Measurements from ENCODE around the gene CGB2. TPM values are rescaled to one million over a fixed set of nuclear protein-coding genes. Genes with fewer than 3 reads are reported as not detected.
"Not testable (repeated sequence)": the region's sequence is repeated elsewhere in the genome, so short reads cannot be mapped to it uniquely, and the experiment has no call there.

The CGB2 gene
- total and polyA plus RNA-seq, 4 donors = 1.1 TPM; not detected in 3

GRCh38 chr19:49022116-49022515 is 9.6 kb upstream of the CGB2 start:
- no peak for ATAC-seq (ENCODE audit: low FRiP score)

DNA sequence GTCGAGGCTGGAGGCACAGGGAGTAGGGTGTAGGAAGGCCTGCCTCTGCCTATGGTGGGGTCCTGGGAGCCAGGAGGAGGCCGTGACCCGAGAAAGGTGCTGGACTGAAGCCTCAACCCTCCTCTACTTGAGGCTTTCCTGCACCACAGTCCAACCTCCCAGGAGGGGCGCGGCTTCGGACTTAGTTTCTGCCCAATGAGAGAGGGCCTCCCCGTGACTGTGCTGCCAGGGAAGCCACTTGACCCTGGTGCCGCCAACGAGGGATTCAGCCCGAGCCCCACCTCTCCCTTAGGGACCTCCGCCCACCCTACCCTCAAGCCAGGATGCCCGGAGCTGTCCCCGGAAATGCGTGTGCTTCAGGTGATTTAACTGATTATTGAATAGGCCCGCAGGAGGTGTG is 7.5 kb upstream of the CGB2 start, which contains the start of gene CGB3:
Gene CGB3 (minus strand): TSS at position 101 of the 400 bp plus-strand sequence. CDS start 362 bp downstream, outside the sequence.
- H3K36me3 ChIP-seq (ENCODE audit: control insufficient read depth in 1 of 2, insufficient read depth in 2 of 2, low read length in 1 of 2); H3K4me3 ChIP-seq (ENCODE audit: low read length in 2 of 2); DNase-seq; H3K9me3 ChIP-seq (ENCODE audit: control insufficient read depth, low read length); intact Hi-C loops (cut with DNase I); H3K27ac ChIP-seq (ENCODE audit: low read depth in 1 of 2, low read length in 2 of 2); ATAC-seq (ENCODE audit: low FRiP score); H3K4me1 ChIP-seq (ENCODE audit: control insufficient read depth in 1 of 2, insufficient read depth in 2 of 2, low read length in 2 of 2); H3K27me3 ChIP-seq (ENCODE audit: control insufficient read depth in 1 of 2, insufficient read depth in 2 of 2, low read length in 1 of 2): not testable (repeated sequence)
- WGBS, 2 donors = 57 to 71% methylated on average over 10 to 13 of the region's 15 CpGs

More at GRCh38 chr19:49022116-49022515, 9.6 kb upstream of the CGB2 start:
- H3K36me3 ChIP-seq (ENCODE audit: control insufficient read depth in 1 of 2, insufficient read depth in 2 of 2, low read length in 1 of 2) = no peaks in the 10 kb centered on the region
- DNase-seq = no peak
- H3K27ac ChIP-seq (ENCODE audit: low read depth in 1 of 2, low read length in 2 of 2) = no peak overlapping the region
- H3K4me3 ChIP-seq (ENCODE audit: low read length in 2 of 2) = no peak overlapping the region
- no peaks in the 10 kb centered on the region for H3K9me3 ChIP-seq (ENCODE audit: control insufficient read depth, low read length)
- 89 to 94% methylated on average over 9 of the region's 9 CpGs for WGBS, 2 donors
- H3K27me3 ChIP-seq (ENCODE audit: control insufficient read depth in 1 of 2, insufficient read depth in 2 of 2, low read length in 1 of 2) = no peaks in the 10 kb centered on the region
- no peaks in the 10 kb centered on the region for H3K4me1 ChIP-seq (ENCODE audit: control insufficient read depth in 1 of 2, insufficient read depth in 2 of 2, low read length in 2 of 2)
- intact Hi-C loops (cut with DNase I) = no loop called here

GRCh38 chr19:49025088-49025487 is 6.6 kb upstream of the CGB2 start:
- H3K4me3 ChIP-seq (ENCODE audit: low read length in 2 of 2); DNase-seq; H3K36me3 ChIP-seq (ENCODE audit: control insufficient read depth in 1 of 2, insufficient read depth in 2 of 2, low read length in 1 of 2); H3K27ac ChIP-seq (ENCODE audit: low read depth in 1 of 2, low read length in 2 of 2); H3K27me3 ChIP-seq (ENCODE audit: control insufficient read depth in 1 of 2, insufficient read depth in 2 of 2, low read length in 1 of 2); intact Hi-C loops (cut with DNase I); H3K4me1 ChIP-seq (ENCODE audit: control insufficient read depth in 1 of 2, insufficient read depth in 2 of 2, low read length in 2 of 2); H3K9me3 ChIP-seq (ENCODE audit: control insufficient read depth, low read length); ATAC-seq (ENCODE audit: low FRiP score): not testable (repeated sequence)
- 91 to 94% methylated on average over 3 to 4 of the region's 6 CpGs for WGBS, 2 donors

- ATAC-seq (ENCODE audit: low FRiP score); H3K27ac ChIP-seq (ENCODE audit: low read depth in 1 of 2, low read length in 2 of 2): not testable (repeated sequence)
- 80 to 89% methylated on average over 23 of the region's 23 CpGs for WGBS, 2 donors
These were observed 6.1 kb upstream of the CGB2 start for GRCh38 chr19:49025599-49025998.

GRCh38 chr19:49028686-49029085 is 3.0 kb upstream of the CGB2 start:
- H3K4me1 ChIP-seq (ENCODE audit: control insufficient read depth in 1 of 2, insufficient read depth in 2 of 2, low read length in 2 of 2); H3K27me3 ChIP-seq (ENCODE audit: control insufficient read depth in 1 of 2, insufficient read depth in 2 of 2, low read length in 1 of 2); intact Hi-C loops (cut with DNase I); ATAC-seq (ENCODE audit: low FRiP score); H3K9me3 ChIP-seq (ENCODE audit: control insufficient read depth, low read length); H3K27ac ChIP-seq (ENCODE audit: low read depth in 1 of 2, low read length in 2 of 2); H3K36me3 ChIP-seq (ENCODE audit: control insufficient read depth in 1 of 2, insufficient read depth in 2 of 2, low read length in 1 of 2); H3K4me3 ChIP-seq (ENCODE audit: low read length in 2 of 2); DNase-seq: not testable (repeated sequence)
- WGBS, 2 donors = 84 to 87% methylated on average over 4 to 9 of the region's 9 CpGs

More at GRCh38 chr19:49025599-49025998, 6.1 kb upstream of the CGB2 start:
- H3K4me3 ChIP-seq (ENCODE audit: low read length in 2 of 2); H3K9me3 ChIP-seq (ENCODE audit: control insufficient read depth, low read length); DNase-seq; H3K36me3 ChIP-seq (ENCODE audit: control insufficient read depth in 1 of 2, insufficient read depth in 2 of 2, low read length in 1 of 2); H3K27me3 ChIP-seq (ENCODE audit: control insufficient read depth in 1 of 2, insufficient read depth in 2 of 2, low read length in 1 of 2); H3K4me1 ChIP-seq (ENCODE audit: control insufficient read depth in 1 of 2, insufficient read depth in 2 of 2, low read length in 2 of 2); intact Hi-C loops (cut with DNase I): not testable (repeated sequence)

DNA sequence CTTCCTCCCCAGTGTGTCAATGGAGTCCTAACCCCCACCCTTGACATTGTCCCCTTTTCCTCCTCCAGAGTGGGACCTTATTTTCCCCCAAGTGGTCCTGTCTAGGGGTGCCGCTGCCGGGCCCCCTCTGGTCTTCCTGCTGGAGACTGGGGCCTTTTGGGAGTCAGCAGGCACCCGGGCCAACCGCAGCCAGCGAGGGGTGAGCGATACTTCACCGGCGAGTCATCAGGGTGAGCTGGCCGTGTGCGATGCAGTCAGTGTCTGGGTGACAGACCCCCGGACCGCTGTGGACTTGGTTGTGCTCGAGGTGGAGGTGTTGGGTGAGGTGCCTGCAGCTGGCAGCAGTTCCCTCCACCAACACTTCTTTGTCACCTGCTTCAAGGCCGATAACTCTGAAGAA is 1.9 kb upstream of the CGB2 start:
- H3K9me3 ChIP-seq (ENCODE audit: control insufficient read depth, low read length); H3K27ac ChIP-seq (ENCODE audit: low read depth in 1 of 2, low read length in 2 of 2); intact Hi-C loops (cut with DNase I); ATAC-seq (ENCODE audit: low FRiP score); H3K4me1 ChIP-seq (ENCODE audit: control insufficient read depth in 1 of 2, insufficient read depth in 2 of 2, low read length in 2 of 2); H3K36me3 ChIP-seq (ENCODE audit: control insufficient read depth in 1 of 2, insufficient read depth in 2 of 2, low read length in 1 of 2); H3K4me3 ChIP-seq (ENCODE audit: low read length in 2 of 2); DNase-seq; H3K27me3 ChIP-seq (ENCODE audit: control insufficient read depth in 1 of 2, insufficient read depth in 2 of 2, low read length in 1 of 2): not testable (repeated sequence)
- 85 to 90% methylated on average over 12 to 14 of the region's 14 CpGs for whole genome bisulfite sequencing, 2 donors

DNA sequence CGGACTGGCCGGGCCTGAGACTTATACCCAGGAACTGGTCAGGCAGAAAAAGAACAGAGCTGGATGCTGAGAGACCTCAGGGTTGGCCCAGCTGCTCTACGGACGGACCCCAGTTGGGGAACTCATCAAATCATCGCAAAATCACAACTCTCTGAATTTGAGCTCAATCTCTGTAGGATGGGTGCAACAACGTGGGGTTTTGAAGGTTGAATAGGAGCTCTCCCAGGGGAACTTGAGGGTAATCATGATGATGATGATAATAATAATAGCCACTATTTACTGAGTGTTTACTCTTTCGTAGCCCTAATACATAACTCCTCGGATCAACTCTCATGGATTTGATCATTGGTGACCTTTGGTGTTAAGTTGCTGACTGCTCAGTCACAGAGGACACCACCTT is 1.4 kb upstream of the CGB2 start:
- H3K4me1 ChIP-seq (ENCODE audit: control insufficient read depth in 1 of 2, insufficient read depth in 2 of 2, low read length in 2 of 2); H3K4me3 ChIP-seq (ENCODE audit: low read length in 2 of 2); DNase-seq; H3K9me3 ChIP-seq (ENCODE audit: control insufficient read depth, low read length); H3K27ac ChIP-seq (ENCODE audit: low read depth in 1 of 2, low read length in 2 of 2); H3K27me3 ChIP-seq (ENCODE audit: control insufficient read depth in 1 of 2, insufficient read depth in 2 of 2, low read length in 1 of 2); ATAC-seq (ENCODE audit: low FRiP score); H3K36me3 ChIP-seq (ENCODE audit: control insufficient read depth in 1 of 2, insufficient read depth in 2 of 2, low read length in 1 of 2); intact Hi-C loops (cut with DNase I): not testable (repeated sequence)
- WGBS, 2 donors = 91 to 96% methylated on average over 2 to 6 of the region's 8 CpGs

- DNase-seq; H3K27me3 ChIP-seq (ENCODE audit: control insufficient read depth in 1 of 2, insufficient read depth in 2 of 2, low read length in 1 of 2); ATAC-seq (ENCODE audit: low FRiP score); H3K4me1 ChIP-seq (ENCODE audit: control insufficient read depth in 1 of 2, insufficient read depth in 2 of 2, low read length in 2 of 2); H3K4me3 ChIP-seq (ENCODE audit: low read length in 2 of 2); H3K9me3 ChIP-seq (ENCODE audit: control insufficient read depth, low read length); H3K36me3 ChIP-seq (ENCODE audit: control insufficient read depth in 1 of 2, insufficient read depth in 2 of 2, low read length in 1 of 2); intact Hi-C loops (cut with DNase I); H3K27ac ChIP-seq (ENCODE audit: low read depth in 1 of 2, low read length in 2 of 2): not testable (repeated sequence)
- 53 to 55% methylated on average over 14 to 18 of the region's 18 CpGs for WGBS, 2 donors
These were observed 5.1 kb downstream of the CGB2 start, which contains the start of gene CGB1 for GRCh38 chr19:49036815-49037214. CGB1 (minus strand) TSS chr19:49036895; CDS start chr19:49036711, 184 bp downstream.

DNA sequence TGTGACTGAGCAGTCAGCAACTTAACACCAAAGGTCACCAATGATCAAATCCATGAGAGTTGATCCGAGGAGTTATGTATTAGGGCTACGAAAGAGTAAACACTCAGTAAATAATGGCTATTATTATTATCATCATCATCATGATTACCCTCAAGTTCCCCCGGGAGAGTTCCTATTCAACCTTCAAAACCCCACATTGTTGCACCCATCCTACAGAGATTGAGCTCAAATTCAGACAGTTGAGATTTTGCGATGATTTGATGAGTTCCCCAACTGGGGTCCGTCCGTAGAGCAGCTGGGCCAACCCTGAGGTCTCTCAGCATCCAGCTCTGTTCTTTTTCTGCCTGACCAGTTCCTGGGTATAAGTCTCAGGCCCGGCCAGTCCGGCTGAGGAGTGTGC is 6.4 kb downstream of the CGB2 start:
- H3K9me3 ChIP-seq (ENCODE audit: control insufficient read depth, low read length); intact Hi-C loops (cut with DNase I); H3K36me3 ChIP-seq (ENCODE audit: control insufficient read depth in 1 of 2, insufficient read depth in 2 of 2, low read length in 1 of 2); H3K27me3 ChIP-seq (ENCODE audit: control insufficient read depth in 1 of 2, insufficient read depth in 2 of 2, low read length in 1 of 2); H3K4me1 ChIP-seq (ENCODE audit: control insufficient read depth in 1 of 2, insufficient read depth in 2 of 2, low read length in 2 of 2); H3K4me3 ChIP-seq (ENCODE audit: low read length in 2 of 2); DNase-seq; ATAC-seq (ENCODE audit: low FRiP score); H3K27ac ChIP-seq (ENCODE audit: low read depth in 1 of 2, low read length in 2 of 2): not testable (repeated sequence)
- WGBS, 2 donors = 90% methylated on average over 5 to 7 of the region's 8 CpGs

Measured in aorta (tissue), 5 donors.